T-helper 22 cell (primary cell): ENCODE data around the gene BPIFA2.
"Not testable (repeated sequence)": the region's sequence is repeated elsewhere in the genome, so short reads cannot be mapped to it uniquely, and the experiment has no call there.

Experiments used
- DNase-seq: peaks from one replicate; pipeline ENCODE4 v3.0.0-alpha.2; 2020; ENCODE audit warnings: low read depth

The BPIFA2 gene

GRCh38 chr20:33162313-33162712 is 5.6 kb upstream of the BPIFA2 start:
- no peak for DNase-seq

GRCh38 chr20:33162753-33163152 is 5.2 kb upstream of the BPIFA2 start:
- no peak for DNase-seq

GRCh38 chr20:33163856-33164762 is 3.9 kb upstream of the BPIFA2 start:
- no peak for DNase-seq

- no peak for DNase-seq
Observed at GRCh38 chr20:33164763-33165095, 3.2 kb upstream of the BPIFA2 start.

- no peak for DNase-seq
Observed at GRCh38 chr20:33165416-33166055, 2.4 kb upstream of the BPIFA2 start.

- DNase-seq = no peak
Observed at GRCh38 chr20:33166533-33167113, 1.3 kb upstream of the BPIFA2 start.

- no peak for DNase-seq
Observed at GRCh38 chr20:33169176-33169794, 1.3 kb downstream of the BPIFA2 start.

- no peak for DNase-seq
Observed at GRCh38 chr20:33172781-33173180, 4.8 kb downstream of the BPIFA2 start.

- DNase-seq = no peak
Observed at GRCh38 chr20:33175123-33175522, 7.2 kb downstream of the BPIFA2 start.

GRCh38 chr20:33176101-33176500 is 8.1 kb downstream of the BPIFA2 start:
- no peak for DNase-seq

GRCh38 chr20:33177866-33178265 is 9.9 kb downstream of the BPIFA2 start:
- no peak for DNase-seq

GRCh38 chr20:33178726-33179125 is 10.8 kb downstream of the BPIFA2 start:
- no peak for DNase-seq

GRCh38 chr20:33180169-33180568 is 12.2 kb downstream of the BPIFA2 start:
- DNase-seq = no peak

- DNase-seq = no peak
Observed at GRCh38 chr20:33181482-33182093, 13.6 kb downstream of the BPIFA2 start.

- DNase-seq = no peak
Observed at GRCh38 chr20:33183312-33183711, 15.4 kb downstream of the BPIFA2 start.

GRCh38 chr20:33185031-33185590 is 17.2 kb downstream of the BPIFA2 start:
- not testable (repeated sequence) for DNase-seq

- DNase-seq = no peak
Observed at GRCh38 chr20:33187491-33187890, 19.5 kb downstream of the BPIFA2 start.

GRCh38 chr20:33188421-33188820 is 20.5 kb downstream of the BPIFA2 start:
- DNase-seq = no peak

- DNase-seq = no peak
Observed at GRCh38 chr20:33191484-33191883, 23.5 kb downstream of the BPIFA2 start.

- no peak for DNase-seq
Observed at GRCh38 chr20:33191955-33192354, 24.0 kb downstream of the BPIFA2 start.

GRCh38 chr20:33192912-33193501 is 25.0 kb downstream of the BPIFA2 start:
- no peak for DNase-seq

GRCh38 chr20:33199026-33199425 is 31.1 kb downstream of the BPIFA2 start:
- no peak for DNase-seq
